ENCODE results near the gene TFEB. TPM values are rescaled to one million over a fixed set of nuclear protein-coding genes. Genes with fewer than 3 reads are reported as not detected.

TFEB gene
- total and polyA plus RNA-seq, 2 of the 8 experiments (the other 6 are each of a cell fraction or from before 2014, with no cell fraction given): 2.3 to 6.7 TPM

DNA sequence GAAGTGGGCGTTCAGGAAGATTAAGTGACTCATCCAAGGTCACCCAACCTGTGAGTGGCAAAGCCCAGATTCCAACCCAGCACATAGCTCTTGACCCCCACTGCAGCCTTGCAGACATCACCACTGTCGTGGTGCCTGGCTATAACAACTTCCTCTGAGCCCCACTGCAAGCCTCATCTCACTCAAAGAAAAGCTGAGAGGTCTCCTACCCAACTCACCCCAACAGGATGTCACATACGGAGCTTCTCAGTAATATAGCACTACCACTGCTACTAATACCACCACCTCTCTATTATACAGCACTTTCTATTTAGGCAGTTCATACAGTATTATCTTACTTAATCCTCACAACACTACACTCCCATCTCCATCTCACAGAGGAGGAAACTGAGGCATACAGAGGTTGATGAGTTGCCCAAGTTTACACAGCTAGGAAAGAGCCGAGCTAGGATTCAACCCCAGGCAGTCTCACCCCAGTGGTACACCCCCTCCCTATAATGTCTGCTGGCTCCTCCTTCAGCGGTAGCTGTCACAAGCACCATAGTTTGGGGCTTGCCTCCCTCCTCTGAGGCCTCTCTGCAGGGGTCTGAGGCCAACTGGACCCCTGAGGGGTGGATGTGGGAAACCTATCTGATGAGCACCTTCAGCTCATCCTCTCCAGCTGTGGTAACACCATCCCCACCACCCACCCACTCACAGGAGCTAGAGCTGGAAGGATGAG lies 19.5 kb downstream of the TFEB start (continued):
- no peak for TF ChIP-seq KDM4A (IDR thresholded peaks at IDR 0.05; ENCODE audit: low read depth, low read length, severe bottlenecking)
- no peak for TF ChIP-seq RBBP5 (IDR thresholded peaks at IDR 0.05; ENCODE audit: borderline replicate concordance, low read depth, low read length)
- TF ChIP-seq USF2 (IDR thresholded peaks at IDR 0.05; ENCODE audit: low read length): no peak
- no peak for TF ChIP-seq NRF1 (IDR thresholded peaks at IDR 0.05; ENCODE audit: low read depth, low read length)
- no peak for TF ChIP-seq SP4 (IDR thresholded peaks at IDR 0.05; ENCODE audit: low read length)
